Prostate gland (tissue), 2 donors: Measurements from ENCODE around the gene CAND2.

Experiments
- CTCF ChIP-seq, 4 experiments: fragments of 200-600 bp in 2 of 4; fragments of 450-650 bp in 2 of 4; sonication (generic) in 2 of 4; IDR thresholded peaks; 1 replicate in 3 of 4; 2 replicates in 1 of 4; pipeline ENCODE4 v1.5.1; 2016 to 2019; ENCODE audit warnings: antibody characterized with exemption in 4 of 4, mild to moderate bottlenecking in 2 of 4, moderate library complexity in 2 of 4
- POLR2A ChIP-seq: fragments of 450-650 bp; IDR thresholded peaks from one replicate; pipeline ENCODE4 v1.6.1; 2016; ENCODE audit warnings: antibody characterized with exemption, mild to moderate bottlenecking

- TF ChIP-seq POLR2A (no peak), CTCF (IDR thresholded peaks at IDR 0.05) (no peak)
Observed at GRCh38 chr3:12759693-12760565, 36.6 kb upstream of the CAND2 start.
